Renal cortex interstitium (tissue), 11 donors: ENCODE results near the gene ZBP1. TPM values are rescaled to one million over a fixed set of nuclear protein-coding genes. Genes with fewer than 3 reads are reported as not detected.
A peak's percentile ranks its signal among the peaks of the same experiment; 100 is the strongest.

Experiments used
- DNase-seq, 11 donors: peaks; one replicate each; pipeline ENCODE4 v3.0.0-alpha.2; 2013; ENCODE audit warnings: low read depth in 9 of 11, low spot score in 4 of 11; ENCODE audit errors: extremely low read depth in 1 of 11
- polyA plus RNA-seq, 3 donors: library from polyadenylated mRNA; unstranded; fragments of 120-200 nt; gene quantifications; one replicate each; pipeline ENCODE4 v1.2.1, GENCODE V29; 2013; ENCODE audit not compliant: insufficient read length in 3 of 3

The ZBP1 gene
- polyA plus RNA-seq, 3 donors = 0.12 to 0.13 TPM; not detected in 1

DNA sequence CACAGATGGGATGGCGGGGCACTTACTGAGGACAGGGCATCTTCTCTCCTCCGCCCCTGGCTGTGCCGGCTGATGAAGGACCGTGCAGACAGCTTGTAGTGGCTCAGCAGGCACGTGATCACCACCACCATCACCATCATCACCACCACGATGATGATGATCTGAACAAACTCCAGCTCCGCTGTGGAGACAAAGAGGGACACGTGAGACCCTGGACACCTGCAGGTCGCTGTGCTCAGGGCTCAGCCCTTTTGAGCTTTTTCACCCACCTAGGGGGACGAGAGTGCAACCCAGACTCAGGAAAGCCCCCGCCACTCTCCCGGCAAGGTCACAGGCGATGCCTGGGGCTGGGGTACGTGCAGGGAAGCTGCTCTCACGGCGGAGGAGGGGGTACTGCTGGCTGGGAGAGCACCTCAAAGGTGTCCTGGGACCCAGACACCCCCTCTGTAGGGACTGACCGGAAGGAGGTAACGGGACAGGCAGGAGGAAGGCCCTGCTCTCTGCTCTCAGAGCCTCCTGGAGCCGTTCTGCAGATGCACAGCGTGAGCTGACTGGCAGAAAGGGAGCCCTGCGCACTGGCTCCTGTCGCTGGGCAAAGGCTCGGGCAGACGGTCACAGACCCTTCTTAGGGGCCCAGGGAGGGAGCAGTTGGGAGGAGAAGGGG lies 39.4 kb upstream of the ZBP1 start:
- DNase-seq = no peak

DNA sequence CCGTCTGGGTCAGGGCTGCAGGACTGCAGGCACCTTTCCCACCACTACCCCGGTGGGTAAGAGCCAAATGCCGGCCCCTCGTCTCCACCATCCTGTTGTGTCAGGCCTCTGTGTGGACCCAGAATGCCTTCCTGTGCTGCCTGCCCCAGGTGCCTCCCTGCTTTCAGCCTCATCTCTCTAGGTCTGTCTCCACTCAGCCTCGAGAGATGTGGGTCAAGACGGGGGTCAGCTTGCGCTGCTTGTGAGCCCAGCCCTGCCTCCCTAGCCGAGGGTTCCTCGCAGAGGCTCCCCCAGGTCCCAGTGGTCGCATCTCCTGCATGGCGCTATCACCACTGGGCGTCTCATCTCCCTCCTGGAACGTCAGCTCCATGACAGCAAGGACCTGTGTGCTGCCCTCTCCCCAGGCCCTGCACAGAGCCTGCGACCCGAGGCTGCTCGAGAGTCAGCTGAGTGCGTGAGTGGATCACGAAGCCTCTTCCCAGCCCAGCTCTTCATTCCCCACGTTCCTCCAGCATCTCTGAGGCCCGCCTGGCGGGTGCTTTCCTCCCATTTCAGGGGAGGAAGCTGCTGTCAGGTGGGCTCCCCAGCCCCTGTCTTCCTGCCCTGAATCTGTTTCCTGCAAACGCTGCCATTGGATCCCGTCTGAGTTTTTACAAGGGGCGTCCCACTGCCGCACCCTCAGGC lies 38.7 kb upstream of the ZBP1 start:
- no peak for DNase-seq

DNA sequence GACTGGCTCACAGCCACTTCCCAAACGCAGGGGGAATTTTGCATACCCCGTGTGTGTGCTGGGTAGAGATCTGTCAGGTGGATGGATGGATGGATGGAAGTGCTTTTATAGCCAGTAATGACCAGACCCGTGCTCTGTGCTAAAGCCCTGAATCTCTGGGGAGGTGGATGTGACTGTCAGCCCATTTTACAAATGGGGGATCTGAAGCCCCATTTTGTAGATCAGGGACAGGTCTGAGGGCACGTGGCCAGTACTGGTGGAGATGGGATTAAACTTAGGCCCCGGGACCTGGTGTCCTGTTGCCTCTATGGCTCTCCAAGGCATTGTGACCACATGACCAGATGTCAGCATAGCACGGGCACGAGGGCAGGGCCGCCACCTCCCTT lies 38.2 kb upstream of the ZBP1 start:
- DNase-seq = no peak

DNA sequence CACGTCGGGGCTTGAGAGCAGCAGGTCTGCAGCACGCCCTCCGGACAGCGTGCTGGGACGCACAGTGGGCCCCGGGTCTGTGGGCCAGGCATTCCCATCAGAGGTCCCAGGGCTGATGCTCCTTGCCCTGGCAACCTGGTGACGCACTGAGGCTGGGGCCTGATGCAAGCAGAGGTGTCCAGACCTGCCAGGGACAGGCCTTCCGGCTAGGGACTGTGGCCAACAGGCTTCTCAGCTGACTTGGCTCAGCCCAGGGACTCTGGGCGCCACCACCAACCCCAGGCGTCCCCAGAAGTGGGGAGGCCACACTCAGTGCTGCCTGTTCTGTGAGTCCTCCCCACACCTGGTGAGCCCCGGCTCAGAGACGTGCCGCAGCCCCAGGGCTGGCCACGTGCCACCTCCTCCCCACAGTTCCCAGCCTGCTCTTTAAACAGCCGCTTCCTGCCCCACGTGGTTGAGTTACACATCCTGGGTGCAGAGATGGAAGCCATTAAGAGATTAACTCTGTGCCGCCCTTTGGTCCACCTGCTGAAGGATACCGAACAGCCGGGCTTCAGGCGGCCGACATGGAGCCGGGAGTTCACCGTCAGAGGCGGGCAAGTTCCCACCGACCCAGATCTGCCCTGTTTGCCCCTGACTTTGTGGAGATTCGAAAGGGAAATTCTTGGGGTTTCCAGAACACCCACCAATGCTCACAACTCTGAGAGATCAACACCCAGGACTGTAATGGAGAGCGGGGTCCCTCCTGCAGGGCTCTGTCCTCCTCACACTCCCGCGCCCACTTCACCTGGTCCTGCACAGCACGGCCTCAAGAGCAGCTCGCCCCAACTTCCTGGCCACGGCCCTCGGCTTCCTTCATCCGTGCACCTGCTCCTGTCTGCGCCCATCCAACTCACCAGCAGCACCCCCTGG lies 37.6 kb upstream of the ZBP1 start:
- no peak for DNase-seq

DNA sequence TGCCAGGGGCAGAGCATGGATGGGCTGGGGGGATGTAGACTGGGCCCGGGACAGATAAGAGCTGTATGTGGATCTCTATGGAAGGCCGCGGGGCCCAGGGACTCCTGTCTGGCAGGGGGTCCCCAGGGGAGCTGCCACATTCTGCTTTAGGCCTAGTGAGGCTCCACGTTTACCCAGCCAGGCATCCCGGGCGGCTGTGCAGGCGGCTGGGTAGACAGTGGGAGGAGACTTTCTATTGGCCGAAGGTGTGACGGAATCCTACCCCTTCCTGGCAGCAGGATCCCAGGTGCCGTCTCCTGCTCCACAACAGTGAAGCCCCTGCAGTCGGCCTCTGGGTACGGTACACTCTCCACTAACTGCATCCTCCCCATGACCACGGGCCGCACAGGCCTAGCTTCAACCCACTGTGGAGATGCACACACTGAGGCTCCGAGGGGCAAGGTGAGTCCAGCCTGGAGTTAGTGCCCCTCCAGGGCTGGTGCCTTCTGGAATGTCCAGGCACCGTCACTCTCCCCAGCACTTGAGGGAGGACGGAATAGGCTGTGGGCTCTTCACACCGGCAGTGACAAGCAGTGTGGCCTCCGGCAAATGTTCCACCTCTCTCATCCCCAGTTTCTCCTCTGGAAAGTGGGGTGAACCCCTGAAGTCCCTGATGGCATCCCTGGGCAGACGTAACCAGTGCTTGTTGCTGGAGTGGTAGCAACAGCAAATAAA lies 36.8 kb upstream of the ZBP1 start:
- no peak for DNase-seq

DNA sequence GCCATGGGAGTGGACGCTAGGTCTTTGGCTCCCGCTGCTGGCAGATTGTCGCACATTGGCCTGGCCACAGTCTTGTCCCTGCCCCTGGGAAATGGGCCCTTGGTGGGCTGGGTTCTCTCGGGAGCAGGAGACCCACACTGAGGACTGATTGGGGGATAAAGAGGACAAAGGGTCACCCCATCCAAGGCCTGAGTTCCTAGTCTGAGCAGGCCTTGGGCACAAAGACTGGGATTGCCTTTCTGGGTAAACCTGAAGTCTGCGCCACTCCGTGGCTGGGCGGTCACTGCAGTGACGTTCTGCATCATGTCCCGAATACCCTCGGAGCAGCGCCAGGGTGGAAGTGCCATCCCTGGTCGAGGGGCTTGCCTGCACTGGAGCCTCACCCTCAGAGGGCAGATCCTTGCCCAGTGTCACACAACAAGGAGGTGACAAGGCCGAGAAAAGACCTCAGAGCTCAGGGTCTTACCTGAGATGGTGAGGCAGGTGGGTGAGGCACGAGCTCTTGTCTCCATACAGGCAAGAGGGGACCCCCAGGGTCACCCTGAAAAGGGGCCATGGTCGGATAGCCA lies 36.1 kb upstream of the ZBP1 start:
- DNase-seq = no peak

DNA sequence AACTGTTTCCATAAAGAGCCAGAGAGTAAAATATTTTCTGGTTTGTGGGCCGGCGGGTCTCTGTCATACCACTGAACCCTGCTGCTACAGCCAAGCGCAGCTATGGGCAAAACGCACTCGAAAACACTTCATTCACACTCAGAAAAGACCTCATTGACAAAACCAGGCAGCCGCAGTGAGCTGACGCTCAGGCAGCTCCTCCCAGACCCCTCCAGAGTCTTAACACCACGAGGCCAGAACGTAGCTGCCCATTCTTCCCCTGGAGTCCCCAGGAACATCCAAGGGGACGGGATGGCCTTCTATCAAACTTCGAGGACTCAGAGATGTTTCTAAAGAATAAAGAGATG lies 35.6 kb upstream of the ZBP1 start:
- no peak for DNase-seq

DNA sequence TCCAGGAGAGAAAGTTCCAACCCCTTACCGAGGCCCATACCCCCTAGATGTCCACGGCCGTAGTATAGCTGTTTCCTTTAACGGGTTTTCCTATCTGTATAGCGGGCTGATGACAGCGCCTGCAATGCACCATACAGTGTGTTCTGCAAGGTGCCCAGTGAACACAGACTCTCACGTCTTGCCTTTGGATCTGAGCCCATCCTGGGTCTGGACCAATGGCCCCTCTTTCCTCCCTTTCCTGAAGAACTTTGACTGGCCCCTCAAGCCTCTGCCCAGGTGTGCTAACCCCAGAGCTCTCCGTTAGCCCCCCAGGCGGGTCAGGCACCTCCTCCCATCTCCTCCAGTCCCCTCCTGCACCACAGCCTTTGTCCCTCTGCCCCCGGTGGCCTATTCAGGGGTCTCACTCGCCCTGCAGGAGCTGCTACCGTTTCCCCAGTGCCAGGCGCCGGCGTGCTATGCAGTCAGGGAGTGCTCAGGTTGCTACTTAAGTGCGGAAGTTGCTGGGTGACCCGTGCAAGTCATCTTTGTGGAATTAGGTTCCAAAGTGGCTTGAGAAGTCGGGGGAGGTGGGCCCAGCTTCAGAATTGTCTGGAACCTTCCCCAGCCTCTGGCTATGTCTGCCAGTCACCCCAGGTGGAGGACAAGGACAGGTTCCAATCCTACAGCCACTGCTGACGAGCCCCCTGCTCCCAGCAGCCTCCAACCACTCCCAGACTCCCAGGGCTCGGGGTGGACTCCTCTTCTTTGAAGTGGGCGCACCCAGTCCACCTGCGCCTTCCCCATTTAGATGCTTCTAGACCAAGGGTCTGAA lies 35.0 kb upstream of the ZBP1 start:
- DNase-seq = no peak

DNA sequence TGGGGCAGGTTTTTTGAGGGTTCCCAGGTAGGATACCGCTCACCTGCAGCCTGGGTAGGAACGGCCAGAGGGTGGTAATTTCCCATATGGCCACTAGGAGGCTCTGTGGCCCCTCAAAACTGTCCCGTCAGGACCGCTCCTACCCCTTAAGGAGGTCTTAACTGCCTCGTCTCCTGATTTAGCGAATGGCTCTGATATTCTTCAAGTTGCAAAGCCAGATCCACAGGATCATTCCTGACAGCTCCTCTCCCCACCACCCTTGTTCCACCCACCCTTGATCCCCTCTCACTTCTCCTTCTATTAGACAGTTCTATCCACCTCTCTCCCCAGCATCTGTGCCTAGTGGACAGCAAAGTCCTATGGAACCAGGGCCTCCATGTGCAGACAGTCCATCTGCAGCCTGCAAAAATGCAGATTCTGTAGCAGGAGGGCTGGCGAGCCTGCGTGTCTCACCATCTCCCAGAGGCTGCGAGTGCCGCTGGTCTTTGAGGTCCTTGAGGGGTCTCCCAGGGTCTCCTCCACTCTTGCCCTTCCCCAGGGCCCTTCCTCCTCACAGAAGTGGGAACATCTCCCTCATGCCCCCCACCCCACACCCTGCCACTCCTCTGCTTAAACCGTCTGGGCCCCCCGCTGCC lies 34.3 kb upstream of the ZBP1 start:
- DNase-seq = peak; percentile 24 to 60 (median 50)

DNA sequence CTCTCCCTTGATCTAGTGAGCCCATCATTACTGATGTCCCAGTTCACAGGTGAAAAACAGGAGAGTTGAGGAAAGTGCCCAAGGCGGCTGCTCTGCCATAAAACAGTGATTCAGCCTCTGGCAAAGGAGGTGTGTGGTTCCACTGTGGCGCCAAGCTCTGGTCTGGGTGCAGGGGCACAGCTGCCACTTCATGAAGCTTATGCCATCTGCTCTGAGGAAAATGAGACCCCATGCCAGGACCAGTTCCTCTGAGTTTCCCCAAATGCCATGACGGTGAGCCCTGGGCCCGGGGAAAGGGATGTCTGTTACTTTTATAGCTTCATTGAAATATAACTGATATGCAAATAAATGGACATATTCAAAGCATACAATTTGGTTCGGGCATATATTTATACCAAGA lies 33.7 kb upstream of the ZBP1 start:
- no peak for DNase-seq

DNA sequence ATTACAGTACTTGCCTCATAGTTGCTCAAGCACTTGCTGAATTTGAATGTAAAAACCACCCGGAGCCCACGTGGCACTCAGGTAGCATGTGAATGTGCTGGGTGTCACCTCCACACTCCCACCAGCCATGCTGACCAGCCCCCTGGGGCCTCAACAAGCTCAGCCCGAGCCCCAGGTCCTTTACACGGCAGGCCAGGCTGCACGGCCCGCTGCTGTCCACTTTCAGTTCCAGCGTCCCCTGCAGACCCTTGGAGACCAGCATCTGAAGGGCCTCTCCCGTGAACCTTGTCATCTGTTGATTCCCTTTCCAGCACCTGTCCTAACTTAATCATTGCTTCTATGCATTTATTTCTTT lies 33.3 kb upstream of the ZBP1 start:
- no peak for DNase-seq

DNA sequence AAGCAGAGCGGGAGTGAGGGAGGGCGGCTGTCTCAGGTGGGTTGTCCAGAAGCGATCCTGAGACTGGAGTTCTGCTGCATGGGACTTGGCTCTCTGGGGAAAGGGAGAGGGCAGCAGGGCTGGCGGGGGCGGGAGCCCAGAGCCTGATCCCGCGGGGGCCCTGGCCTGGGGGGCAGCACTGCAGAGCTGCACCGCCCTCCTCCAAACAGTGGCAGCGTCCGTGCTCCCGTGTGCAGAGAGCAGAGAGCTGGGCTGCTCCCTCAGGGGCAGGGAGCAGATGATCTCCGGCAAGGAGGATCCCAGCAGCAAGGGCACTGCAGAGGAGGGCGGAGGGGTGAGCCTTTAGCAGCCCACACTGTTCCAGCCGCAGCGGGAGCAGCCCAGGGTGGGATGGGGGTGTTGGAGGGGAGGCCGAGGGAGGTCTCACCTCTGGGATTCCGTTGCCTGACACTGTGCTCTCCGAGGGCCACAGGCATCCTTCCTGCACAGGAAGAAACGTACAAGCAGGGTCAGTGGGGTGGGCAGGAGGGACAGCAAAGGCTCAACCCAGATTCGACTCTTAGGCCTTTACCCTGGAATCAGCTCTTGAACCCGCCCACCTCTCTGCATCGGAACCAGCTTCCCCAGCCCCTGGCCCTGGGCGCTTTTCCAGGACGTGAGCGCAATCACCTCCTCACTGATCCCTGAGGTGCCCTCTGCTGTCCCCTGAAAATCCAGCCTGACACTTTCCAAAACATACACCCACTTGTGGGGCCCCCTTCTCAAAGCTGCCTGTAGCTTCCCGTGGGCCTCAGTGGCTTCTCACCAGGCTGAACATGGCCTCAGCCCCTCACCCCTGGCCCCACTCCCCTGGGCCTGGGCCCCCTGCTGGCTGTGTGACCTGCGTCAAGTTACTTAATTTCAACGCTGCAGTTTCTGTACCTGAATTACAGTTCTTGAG lies 32.6 kb upstream of the ZBP1 start:
- no peak for DNase-seq

DNA sequence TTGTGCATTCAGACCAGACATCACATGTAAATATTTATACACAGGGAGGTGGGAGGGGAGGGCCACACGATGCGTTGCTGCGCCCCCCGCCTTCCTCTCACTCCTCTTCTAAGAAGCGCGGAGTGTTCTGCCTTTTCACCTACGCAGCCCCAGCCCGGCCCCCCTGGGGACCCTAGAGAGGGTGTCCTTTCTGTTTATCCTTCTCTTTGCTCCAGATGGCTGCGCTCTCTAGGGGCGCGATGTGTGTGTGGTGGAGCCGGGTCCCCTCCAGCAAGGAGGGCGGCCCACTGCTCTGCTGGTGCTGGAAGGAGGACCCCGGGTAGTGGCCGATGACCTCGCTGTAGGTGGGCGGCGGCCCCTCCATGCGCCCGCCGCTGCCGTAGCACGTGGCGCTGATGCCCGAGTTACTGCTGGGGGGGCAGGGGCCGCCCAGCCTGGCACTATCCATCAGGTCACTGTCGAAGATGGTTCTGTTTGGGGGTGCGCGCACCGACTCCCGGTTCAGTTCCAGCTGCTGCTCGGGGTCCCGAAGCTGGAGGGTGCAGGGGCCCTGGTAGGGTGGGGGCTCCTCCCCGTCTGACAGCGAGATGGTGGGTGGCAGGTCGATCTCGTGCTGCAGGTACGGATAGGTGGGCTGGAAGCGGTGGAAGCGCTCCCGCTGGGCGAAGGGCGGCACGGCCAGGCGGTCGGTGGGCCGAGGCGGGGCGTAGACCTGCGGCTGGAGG lies 31.8 kb upstream of the ZBP1 start:
- no peak for DNase-seq

DNA sequence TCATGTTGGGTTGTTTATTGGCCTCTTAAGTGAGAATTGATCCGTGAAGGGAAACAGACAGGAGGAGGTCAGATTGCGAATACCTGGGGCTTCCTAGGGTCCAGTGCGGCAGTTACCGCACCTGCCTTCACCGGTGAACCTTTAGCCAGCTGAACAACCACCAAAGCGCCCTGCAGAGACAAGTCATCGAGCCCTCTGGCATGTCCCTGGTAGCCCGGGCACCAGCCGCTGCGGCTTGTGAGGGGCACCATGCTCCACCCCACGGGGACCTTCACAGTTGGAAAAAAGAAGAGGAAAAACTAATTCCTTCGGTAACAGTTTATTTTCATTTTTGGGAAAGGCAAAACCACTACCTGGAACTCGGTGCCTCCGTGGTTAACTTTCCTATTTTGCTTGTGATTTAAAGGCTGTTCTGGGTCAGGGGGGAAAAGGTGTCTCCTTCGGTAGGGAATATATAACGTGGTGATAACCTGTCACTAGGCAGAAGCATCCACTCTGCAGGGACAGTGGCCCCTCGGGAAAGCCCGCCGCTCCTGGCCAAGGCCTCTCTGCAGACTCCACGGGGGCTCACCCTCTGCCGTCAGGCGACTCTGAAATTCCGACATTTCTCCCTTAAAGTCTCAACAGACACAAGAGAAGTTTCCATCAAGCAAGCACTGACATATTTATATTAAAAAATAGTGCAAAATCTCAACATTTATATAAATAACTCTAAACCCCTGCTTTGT lies 30.7 kb upstream of the ZBP1 start:
- no peak for DNase-seq

DNA sequence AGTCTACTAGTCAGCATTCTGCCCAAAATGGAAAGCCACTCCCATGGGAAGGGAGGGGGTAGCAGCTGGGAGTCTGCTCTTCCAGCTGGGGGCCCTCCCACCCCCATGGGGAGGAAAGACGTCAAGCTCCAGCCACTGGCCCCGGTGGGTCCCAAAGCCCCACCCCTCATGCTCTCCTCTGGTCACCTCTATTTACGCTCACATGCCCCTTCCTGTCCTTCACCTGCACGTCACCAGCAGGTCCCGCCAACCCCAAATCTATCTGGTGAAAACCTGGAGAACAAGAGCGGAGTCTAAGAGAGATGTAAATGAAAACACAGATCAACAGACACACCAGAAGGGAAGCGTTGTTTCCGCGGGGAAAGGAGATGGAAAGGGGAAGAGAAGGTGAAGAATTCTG lies 30.0 kb upstream of the ZBP1 start:
- DNase-seq = no peak

DNA sequence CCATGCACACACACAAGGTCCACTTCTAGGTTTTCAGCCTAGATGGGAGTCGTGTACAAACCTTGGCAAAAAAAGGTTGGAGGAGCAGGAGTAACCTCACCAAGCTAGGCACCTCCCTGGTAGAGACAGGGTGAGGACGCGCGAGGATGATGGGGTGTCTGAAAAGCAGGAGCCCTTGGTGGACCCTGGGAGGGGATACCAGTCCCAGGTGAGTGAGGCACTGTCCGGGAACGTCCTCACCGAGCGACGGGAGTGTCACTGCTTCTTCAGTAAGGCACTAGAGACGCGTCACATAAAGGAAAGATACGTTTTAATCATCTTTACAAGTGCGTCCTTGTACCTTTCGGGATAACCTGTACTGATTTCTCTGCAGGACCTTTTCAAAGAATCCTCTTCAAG lies 29.4 kb upstream of the ZBP1 start:
- no peak for DNase-seq
